K562 (cell line): Measurements from ENCODE around the gene PYGO2. TPM values are rescaled to one million over a fixed set of nuclear protein-coding genes. Genes with fewer than 3 reads are reported as not detected.

Source experiments
- ATF6 ChIP-seq: sonication (generic); formaldehyde crosslinking; IDR thresholded peaks from 2 replicates; pipeline ENCODE4 v1.4.0; 2020; ENCODE audit warnings: mild to moderate bottlenecking, missing genetic modification reagents
- C11orf30 ChIP-seq: fragments of 450-650 bp; IDR thresholded peaks from 2 replicates; pipeline ENCODE4 v1.6.1; 2016; ENCODE audit warnings: low read depth, mild to moderate bottlenecking
- CEBPG ChIP-seq, 3 experiments: fragments of 200-800 bp in 1 of 3; sonication (Bioruptor generic) in 1 of 3; sonication (generic) in 1 of 3; formaldehyde crosslinking in 1 of 3; IDR thresholded peaks in 2 of 3; conservative IDR thresholded peaks in 1 of 3; 2 replicates each; pipeline versions ENCODE4 v1.6.1 to v1.8.0; 2016 to 2022; ENCODE audit warnings: missing compliant biosample characterization in 2 of 3, missing genetic modification characterization in 2 of 3, mild to moderate bottlenecking in 1 of 3, missing genetic modification reagents in 1 of 3
- HNRNPLL ChIP-seq: fragments of 200-400 bp; formaldehyde crosslinking; IDR thresholded peaks from 2 replicates; pipeline ENCODE4 v1.6.1; 2017; ENCODE audit warnings: low read length, low read depth, mild to moderate bottlenecking; ENCODE audit not compliant: poor library complexity, severe bottlenecking
- JUND ChIP-seq, 2 experiments: IDR thresholded peaks; 2 replicates in 1 of 2; 3 replicates in 1 of 2; pipeline ENCODE4 v1.6.1; 2011; ENCODE audit warnings: borderline replicate concordance in 2 of 2, low read depth in 2 of 2, low read length in 2 of 2, improper control_type of control experiment in 1 of 2, missing biosample characterization in 1 of 2, missing genetic modification characterization in 1 of 2, missing genetic modification reagents in 1 of 2
- KLF6 ChIP-seq: fragments of 250-450 bp; sonication (Bioruptor Pico); IDR thresholded peaks from 2 replicates; pipeline ENCODE4 v1.4.0; 2020; ENCODE audit warnings: mild to moderate bottlenecking, moderate library complexity, borderline replicate concordance
- LCOR ChIP-seq: sonication (generic); formaldehyde crosslinking; IDR thresholded peaks from 2 replicates; pipeline ENCODE4 v1.8.0; 2022; ENCODE audit warnings: mild to moderate bottlenecking, missing genetic modification reagents
- MBD2 ChIP-seq: sonication (generic); IDR thresholded peaks from 2 replicates; pipeline ENCODE4 v1.6.1; 2016; ENCODE audit warnings: low read depth, borderline replicate concordance
- MECOM ChIP-seq: fragments of 250-450 bp; sonication (Bioruptor Pico); IDR thresholded peaks from 2 replicates; pipeline ENCODE4 v1.8.0; 2022; ENCODE audit warnings: inconsistent platforms
- NFIC ChIP-seq: fragments of 450-650 bp; IDR thresholded peaks from 2 replicates; pipeline ENCODE4 v1.6.1; 2017; ENCODE audit warnings: mild to moderate bottlenecking, inconsistent platforms
- PHF21A ChIP-seq: fragments of 450-650 bp; IDR thresholded peaks from 2 replicates; pipeline ENCODE4 v1.6.1; 2017; ENCODE audit warnings: low read depth, borderline replicate concordance
- RBM15 ChIP-seq: fragments of 200-400 bp; formaldehyde crosslinking; IDR thresholded peaks from 2 replicates; pipeline ENCODE4 v1.6.1; 2018; ENCODE audit warnings: mild to moderate bottlenecking, low read length, moderate library complexity; ENCODE audit not compliant: insufficient read depth
- SIN3A ChIP-seq, 2 experiments: fragments of 150-350 bp in 1 of 2; IDR thresholded peaks; 2 replicates each; pipeline ENCODE4 v1.6.1; 2011 to 2016; ENCODE audit warnings: borderline replicate concordance in 2 of 2, low read depth in 2 of 2, low read length in 2 of 2, mild to moderate bottlenecking in 2 of 2, moderate library complexity in 2 of 2; ENCODE audit not compliant: control insufficient read depth in 1 of 2
- SRSF1 ChIP-seq: fragments of 200-400 bp; formaldehyde crosslinking; IDR thresholded peaks from 2 replicates; pipeline ENCODE4 v1.6.1; 2017; ENCODE audit warnings: mild to moderate bottlenecking, low read depth, low read length, moderate library complexity
- TAF1 ChIP-seq: IDR thresholded peaks from 2 replicates; pipeline ENCODE4 v1.6.1; 2011; ENCODE audit warnings: mild to moderate bottlenecking, low read length, moderate library complexity; ENCODE audit not compliant: insufficient read depth, control insufficient read depth, severe bottlenecking; ENCODE audit errors: extremely low read depth
- TAL1 ChIP-seq: fragments of 450-650 bp; IDR thresholded peaks from 2 replicates; pipeline ENCODE4 v1.6.1; 2016; ENCODE audit warnings: mild to moderate bottlenecking
- TFAP4 ChIP-seq: sonication (generic); formaldehyde crosslinking; IDR thresholded peaks from 2 replicates; pipeline ENCODE4 v1.8.0; 2022; ENCODE audit warnings: missing genetic modification reagents, mild to moderate bottlenecking, moderate library complexity, borderline replicate concordance
- YBX1 ChIP-seq: fragments of 450-650 bp; IDR thresholded peaks from 2 replicates; pipeline ENCODE4 v1.7.1; 2016; ENCODE audit warnings: mild to moderate bottlenecking
- ZHX1 ChIP-seq: fragments of 150-350 bp; conservative IDR thresholded peaks from 2 replicates; pipeline ENCODE4 v1.6.1; 2014; ENCODE audit warnings: low read length
- ZNF780A ChIP-seq: fragments of 250-450 bp; sonication (Bioruptor Pico); IDR thresholded peaks from 2 replicates; pipeline ENCODE4 v1.5.0; 2021; ENCODE audit warnings: mild to moderate bottlenecking
- ZSCAN29 ChIP-seq: fragments of 450-650 bp; IDR thresholded peaks from 2 replicates; pipeline ENCODE4 v1.6.1; 2017
- polyA plus RNA-seq, 8 experiments: library from polyadenylated mRNA; depleted of rRNA in 4 of 8; stranded (reverse) in 5 of 8; unstranded in 3 of 8; fragments of >200 nt; fragmentation: Nextera tagmentation in 2 of 8; fragmentation: Illumina TruSeq in 1 of 8; extraction: Ambion mirVana in 2 of 8; extraction: Trizol in 1 of 8; gene quantifications; 2 replicates each; pipeline versions ENCODE4 v1.2.1 to v1.2.3, GENCODE V29; 2011 to 2014; ENCODE audit warnings: inconsistent platforms in 1 of 8, missing spikeins in 1 of 8
- total RNA-seq, 7 experiments: library from RNA; depleted of rRNA in 6 of 7; stranded (reverse); fragments of >200 nt in 6 of 7; fragmentation: Illumina TruSeq in 2 of 7; extraction: Trizol in 2 of 7; gene quantifications; 2 replicates each; pipeline versions ENCODE4 v1.2.1 to v1.2.3, GENCODE V29; 2011 to 2021; ENCODE audit warnings: low replicate concordance in 1 of 7

The PYGO2 gene
- total and polyA plus RNA-seq, 9 of the 15 experiments (the other 6 are each of a cell fraction or from before 2014, with no cell fraction given): 8.3 to 36.2 (median 18.2) TPM

- 0 out of 2 replicates have a peak, but pooled peaks have one; percentile 31 for TF ChIP-seq ATF6 (CRISPR knock-in tag)
- peak; percentile 82; the same call in 1 of the 2 replicates for TF ChIP-seq MBD2
- peak; percentile 80 for TF ChIP-seq TFAP4 (CRISPR knock-in tag)
- no peak for TF ChIP-seq MECOM (CRISPR knock-in tag)
- peak; percentile 87 for TF ChIP-seq JUND (IDR thresholded peaks at IDR 0.05; ENCODE audit: borderline replicate concordance, low read depth, low read length)
- TF ChIP-seq JUND (tag; IDR thresholded peaks at IDR 0.05; ENCODE audit: borderline replicate concordance, low read depth, low read length): peak; percentile 84; the same call in 1 of the 3 replicates
- peak; percentile 93 for TF ChIP-seq ZSCAN29
- TF ChIP-seq ZHX1: 0 out of 2 replicates have a peak, but pooled peaks have one; percentile 13
- TF ChIP-seq LCOR: peak; percentile 63
- peak; percentile 82 for TF ChIP-seq C11orf30
- peak in 1 of 2 experiments; percentile 75; a peak in 2 of 4 replicates for TF ChIP-seq SIN3A (IDR thresholded peaks at IDR 0.05; ENCODE audit: borderline replicate concordance in 2 of 2, control insufficient read depth in 1 of 2, low read depth in 2 of 2, low read length in 2 of 2)
- TF ChIP-seq PHF21A: peak; percentile 75
- TF ChIP-seq RBM15: no peak
- 0 out of 2 replicates have a peak, but pooled peaks have one; percentile 36 for TF ChIP-seq KLF6 (CRISPR knock-in tag)
- peak; percentile 89 for TF ChIP-seq TAF1
- no peak for TF ChIP-seq CEBPG (CRISPR knock-in tag; IDR thresholded peaks at IDR 0.05)
- no peak for TF ChIP-seq CEBPG (tag; conservative IDR thresholded peaks at IDR 0.05 in 1 of 2, IDR thresholded peaks at IDR 0.05 in 1 of 2)
- TF ChIP-seq SRSF1: no peak
- TF ChIP-seq YBX1: no peak
- TF ChIP-seq HNRNPLL: peak; percentile 46
- TF ChIP-seq TAL1: peak; percentile 6; the same call in 1 of the 2 replicates
- no peak for TF ChIP-seq ZNF780A
- TF ChIP-seq NFIC: peak; percentile 60; the same call in 1 of the 2 replicates
Observed at GRCh38 chr1:155000726-155001424, 39.3 kb upstream of the PYGO2 start (continued).
